Iris pigment epithelial cell (primary cell): ENCODE measurements around the gene LAD1.

Experiments
- DNase-seq: peaks from one replicate; pipeline ENCODE4 v3.0.0-alpha.2; 2011; ENCODE audit warnings: low read depth

Gene LAD1

GRCh38 chr1:201418461-201418860 is 19.3 kb upstream of the LAD1 start:
- DNase-seq = no peak

GRCh38 chr1:201414051-201414738 is 15.1 kb upstream of the LAD1 start:
- no peak for DNase-seq

GRCh38 chr1:201411292-201411691 is 12.2 kb upstream of the LAD1 start:
- no peak for DNase-seq

- DNase-seq = no peak
Measured at GRCh38 chr1:201409440-201409839, 10.3 kb upstream of the LAD1 start.

- no peak for DNase-seq
Measured at GRCh38 chr1:201408834-201409200, 9.7 kb upstream of the LAD1 start.

- peak; percentile 59 for DNase-seq
Measured at GRCh38 chr1:201408176-201408833, 9.2 kb upstream of the LAD1 start.

GRCh38 chr1:201406831-201407406 is 7.8 kb upstream of the LAD1 start:
- no peak for DNase-seq

- no peak for DNase-seq
Measured at GRCh38 chr1:201405484-201405831, 6.3 kb upstream of the LAD1 start.

- DNase-seq = no peak
Measured at GRCh38 chr1:201404722-201405483, 5.8 kb upstream of the LAD1 start.

- no peak for DNase-seq
Measured at GRCh38 chr1:201404055-201404454, 4.9 kb upstream of the LAD1 start.

- no peak for DNase-seq
Measured at GRCh38 chr1:201403359-201403758, 4.2 kb upstream of the LAD1 start.

- DNase-seq = no peak
Measured at GRCh38 chr1:201401700-201402099, 2.6 kb upstream of the LAD1 start.

GRCh38 chr1:201400852-201401230 is 1.7 kb upstream of the LAD1 start:
- no peak for DNase-seq

GRCh38 chr1:201400212-201400851 is 1.2 kb upstream of the LAD1 start:
- DNase-seq = no peak

GRCh38 chr1:201399352-201400126 is 415 bp upstream of the LAD1 start:
- DNase-seq = no peak

GRCh38 chr1:201397675-201398074 is 1.4 kb downstream of the LAD1 start:
- no peak for DNase-seq

- DNase-seq = no peak
Measured at GRCh38 chr1:201396861-201397464, 2.2 kb downstream of the LAD1 start.

- no peak for DNase-seq
Measured at GRCh38 chr1:201395936-201396335, 3.2 kb downstream of the LAD1 start.

- DNase-seq = no peak
Measured at GRCh38 chr1:201394591-201394990, 4.5 kb downstream of the LAD1 start.

- no peak for DNase-seq
Measured at GRCh38 chr1:201393076-201393475, 6.0 kb downstream of the LAD1 start.
